Activated naive CD8-positive, alpha-beta T cell treated with anti-CD3 and anti-CD28 coated beads, Interleukin-2, amount 10 ng/mL, durations not matched to agents 7 days and 5 days (primary cell): ENCODE results near the gene GRK3. TPM values are rescaled to one million over a fixed set of nuclear protein-coding genes. Genes with fewer than 3 reads are reported as not detected.
A peak's percentile ranks its signal among the peaks of the same experiment; 100 is the strongest.

ENCODE experiments used
- ATAC-seq: fragments of 150-1000 bp; cut with Tn5 transposase; one replicate; pipeline ENCODE4 v1.10.0; 2021; ENCODE audit warnings: low read depth, moderate library complexity
- POLR2A ChIA-PET: fragments of 350-600 bp; sonication (Branson Sonifier 250); formaldehyde crosslinking; loops from one replicate; lab custom pipeline; 2021; ENCODE audit warnings: antibody characterized with exemption; lab: Charles Lee
- DNase-seq: peaks from one replicate; pipeline ENCODE4 v3.0.0; 2021
- H3K27ac Mint-ChIP-seq: one replicate; pipeline ENCODE4 v1.8.0; 2022; ENCODE audit warnings: mild to moderate bottlenecking, mixed read lengths
- H3K27me3 Mint-ChIP-seq: one replicate; pipeline ENCODE4 v1.8.0; 2022; ENCODE audit warnings: mild to moderate bottlenecking, moderate library complexity, mixed read lengths
- H3K36me3 Mint-ChIP-seq: one replicate; pipeline ENCODE4 v1.8.0; 2021; ENCODE audit warnings: mild to moderate bottlenecking, mixed read lengths
- H3K4me1 Mint-ChIP-seq: one replicate; pipeline ENCODE4 v1.8.0; 2021; ENCODE audit warnings: mixed read lengths
- H3K4me3 Mint-ChIP-seq: one replicate; pipeline ENCODE4 v1.8.0; 2022; ENCODE audit warnings: mild to moderate bottlenecking, moderate library complexity, mixed read lengths
- H3K9me3 Mint-ChIP-seq: one replicate; pipeline ENCODE4 v1.8.0; 2021; ENCODE audit warnings: mixed read lengths
- total RNA-seq, 2 experiments: library from RNA; stranded (reverse); gene quantifications; one replicate each; pipeline ENCODE4 v1.2.3, GENCODE V29; 2021

The GRK3 gene
- total RNA-seq, 2 experiments from 2014 or later = 30.7 to 32.6 TPM

GRCh38 chr22:25735650-25736049 is 171.2 kb downstream of the GRK3 start:
- H3K27me3 Mint-ChIP-seq = no peaks in the 10 kb centered on the region
- H3K9me3 Mint-ChIP-seq = peaks cover 17% of the 10 kb centered on the region
- DNase-seq (no peak), ATAC-seq (no peak)
- peak overlapping the region; percentile 69 for H3K4me3 Mint-ChIP-seq
- POLR2A ChIA-PET = interaction anchor here (2.3 kb wide), 1 partner anchor 25 kb away, joined by 9 read pairs; no protein-coding TSS in a partner anchor
- peaks cover 47% of the 10 kb centered on the region for H3K4me1 Mint-ChIP-seq
- peaks cover 49% of the 10 kb centered on the region for H3K36me3 Mint-ChIP-seq
- peak overlapping the region; percentile 98 for H3K27ac Mint-ChIP-seq

GRCh38 chr22:25736378-25737011 is 172.0 kb downstream of the GRK3 start:
- ATAC-seq (peak; percentile 88), DNase-seq (peak; percentile 73)
- Mint-ChIP-seq H3K9me3 (peaks cover 15% of the 10 kb centered on the region), H3K27me3 (no peaks in the 10 kb centered on the region), H3K4me1 (peaks cover 46% of the 10 kb centered on the region), H3K27ac (peak overlapping the region; percentile 98), H3K36me3 (peaks cover 51% of the 10 kb centered on the region), H3K4me3 (peak overlapping the region; percentile 69)
- POLR2A ChIA-PET = interaction anchor here (0.7 to 2.3 kb wide), 12 partner anchors 9 to 936 kb away, joined by 3 to 10 read pairs (median 4); partner anchors contain the start of gene GRK3

GRCh38 chr22:25739659-25740344 is 175.3 kb downstream of the GRK3 start:
- peaks cover 13% of the 10 kb centered on the region for H3K9me3 Mint-ChIP-seq
- no peaks in the 10 kb centered on the region for H3K27me3 Mint-ChIP-seq
- peaks cover 35% of the 10 kb centered on the region for H3K36me3 Mint-ChIP-seq
- H3K4me1 Mint-ChIP-seq = peaks cover 41% of the 10 kb centered on the region
- POLR2A ChIA-PET = interaction anchor here (0.7 kb wide), 1 partner anchor 670 kb away, joined by 3 read pairs; no protein-coding TSS in a partner anchor
- DNase-seq (no peak), ATAC-seq (no peak)
- H3K4me3 Mint-ChIP-seq = no peak overlapping the region
- peak overlapping the region; percentile 43 for H3K27ac Mint-ChIP-seq

- H3K9me3 Mint-ChIP-seq = peaks cover 7% of the 10 kb centered on the region
- H3K27ac Mint-ChIP-seq = peak within 1 kb of the TSS; percentile 45
- POLR2A ChIA-PET = interaction anchor here (1.3 kb wide), 1 partner anchor 9 kb away, joined by 3 read pairs; no protein-coding TSS in a partner anchor
- H3K4me1 Mint-ChIP-seq = peaks cover 35% of the 10 kb centered on the region
- DNase-seq (no peak), ATAC-seq (no peak)
- no peaks in the 10 kb centered on the region for H3K27me3 Mint-ChIP-seq
- peak within 1 kb of the TSS; percentile 38 for H3K4me3 Mint-ChIP-seq
- H3K36me3 Mint-ChIP-seq = peaks cover 26% of the 10 kb centered on the region
These were observed 177.5 kb downstream of the GRK3 start, which contains the start of gene MYO18B for GRCh38 chr22:25741692-25742626. Gene MYO18B, plus strand, starts transcription at chr22:25742188. Its CDS starts 18,905 bp downstream, at chr22:25761093.

GRCh38 chr22:25742918-25743708 is 178.6 kb downstream of the GRK3 start:
- Mint-ChIP-seq H3K9me3 (peaks cover 9% of the 10 kb centered on the region), H3K36me3 (peaks cover 22% of the 10 kb centered on the region), H3K4me1 (peaks cover 25% of the 10 kb centered on the region), H3K4me3 (peak overlapping the region; percentile 38), H3K27me3 (no peaks in the 10 kb centered on the region), H3K27ac (peak overlapping the region; percentile 42)
- no peak for ATAC-seq
- no peak for DNase-seq
- POLR2A ChIA-PET = interaction anchor here (0.6 to 1.3 kb wide), 2 partner anchors 10 to 30 kb away, joined by 3 read pairs; no protein-coding TSS in a partner anchor

GRCh38 chr22:25744694-25745093 is 180.2 kb downstream of the GRK3 start:
- Mint-ChIP-seq H3K27ac (no peak overlapping the region), H3K27me3 (no peaks in the 10 kb centered on the region), H3K4me1 (peaks cover 31% of the 10 kb centered on the region), H3K4me3 (no peak overlapping the region), H3K36me3 (peaks cover 15% of the 10 kb centered on the region), H3K9me3 (peaks cover 5% of the 10 kb centered on the region)
- POLR2A ChIA-PET = interaction anchor here (0.7 kb wide), 1 partner anchor 84 kb away, joined by 3 read pairs; no protein-coding TSS in a partner anchor
- no peak for DNase-seq
- ATAC-seq = no peak

- peaks cover 2% of the 10 kb centered on the region for H3K9me3 Mint-ChIP-seq
- peaks cover 13% of the 10 kb centered on the region for H3K36me3 Mint-ChIP-seq
- H3K27me3 Mint-ChIP-seq = no peaks in the 10 kb centered on the region
- ATAC-seq = no peak
- H3K4me3 Mint-ChIP-seq = no peak overlapping the region
- no peak for DNase-seq
- POLR2A ChIA-PET = interaction anchor here (0.7 to 1.3 kb wide), 2 partner anchors 8 to 83 kb away, joined by 3 to 4 read pairs; no protein-coding TSS in a partner anchor
- H3K4me1 Mint-ChIP-seq = peaks cover 30% of the 10 kb centered on the region
- H3K27ac Mint-ChIP-seq = peak overlapping the region; percentile 58
These were observed 181.0 kb downstream of the GRK3 start for GRCh38 chr22:25745341-25746011.

GRCh38 chr22:25746012-25746373 is 181.5 kb downstream of the GRK3 start:
- peaks cover 10% of the 10 kb centered on the region for H3K36me3 Mint-ChIP-seq
- H3K9me3 Mint-ChIP-seq = peaks cover 2% of the 10 kb centered on the region
- no peak overlapping the region for H3K27ac Mint-ChIP-seq
- ATAC-seq = no peak
- H3K4me1 Mint-ChIP-seq = peaks cover 30% of the 10 kb centered on the region
- POLR2A ChIA-PET = interaction anchor here (1.3 kb wide), 1 partner anchor 9 kb away, joined by 4 read pairs; no protein-coding TSS in a partner anchor
- H3K4me3 Mint-ChIP-seq = no peak overlapping the region
- DNase-seq = no peak
- H3K27me3 Mint-ChIP-seq = no peaks in the 10 kb centered on the region

GRCh38 chr22:25747245-25747944 is 182.9 kb downstream of the GRK3 start:
- ATAC-seq (no peak), DNase-seq (no peak)
- Mint-ChIP-seq H3K27ac (no peak overlapping the region), H3K4me3 (no peak overlapping the region), H3K27me3 (no peaks in the 10 kb centered on the region), H3K4me1 (peaks cover 35% of the 10 kb centered on the region), H3K36me3 (peaks cover 5% of the 10 kb centered on the region), H3K9me3 (peaks cover 2% of the 10 kb centered on the region)
- POLR2A ChIA-PET = no interaction called here

- no peaks in the 10 kb centered on the region for H3K27me3 Mint-ChIP-seq
- H3K4me3 Mint-ChIP-seq = no peak overlapping the region
- H3K36me3 Mint-ChIP-seq = peaks cover 5% of the 10 kb centered on the region
- peaks cover 2% of the 10 kb centered on the region for H3K9me3 Mint-ChIP-seq
- DNase-seq (no peak), ATAC-seq (no peak)
- POLR2A ChIA-PET = no interaction called here
- peaks cover 33% of the 10 kb centered on the region for H3K4me1 Mint-ChIP-seq
- H3K27ac Mint-ChIP-seq = no peak overlapping the region
These were observed 183.7 kb downstream of the GRK3 start for GRCh38 chr22:25748140-25748539.

GRCh38 chr22:25748704-25749103 is 184.2 kb downstream of the GRK3 start:
- POLR2A ChIA-PET = no interaction called here
- Mint-ChIP-seq H3K4me1 (peaks cover 31% of the 10 kb centered on the region), H3K9me3 (peaks cover 2% of the 10 kb centered on the region), H3K27ac (peak overlapping the region; percentile 78), H3K27me3 (no peaks in the 10 kb centered on the region), H3K36me3 (peaks cover 5% of the 10 kb centered on the region), H3K4me3 (no peak overlapping the region)
- DNase-seq (no peak), ATAC-seq (no peak)
